ENCODE results near the gene TOMM34.

TOMM34 gene

GRCh38 chr20:44958276-44958675 is 1.9 kb downstream of the TOMM34 start:
- peak overlapping the region; percentile 87 for H3K4me3 Mint-ChIP-seq
- H3K27ac Mint-ChIP-seq = no peak overlapping the region
- H3K27me3 Mint-ChIP-seq = no peaks in the 10 kb centered on the region
- peaks cover 59% of the 10 kb centered on the region for H3K4me1 Mint-ChIP-seq
- peaks cover 39% of the 10 kb centered on the region for H3K36me3 Mint-ChIP-seq
- H3K9me3 Mint-ChIP-seq = peaks cover 1% of the 10 kb centered on the region
- no peak for DNase-seq
- CTCF ChIA-PET = interaction anchor here (0.7 to 1.7 kb wide), 3 partner anchors 12 to 359 kb away, joined by 3 to 4 read pairs (median 3); no protein-coding TSS in a partner anchor

GRCh38 chr20:44956410-44956809 is 3.8 kb downstream of the TOMM34 start:
- no peaks in the 10 kb centered on the region for H3K9me3 Mint-ChIP-seq

GRCh38 chr20:44955270-44955669 is 4.9 kb downstream of the TOMM34 start:
- no peak for DNase-seq
- Mint-ChIP-seq H3K4me3 (no peak overlapping the region), H3K36me3 (peaks cover 63% of the 10 kb centered on the region), H3K27me3 (no peaks in the 10 kb centered on the region), H3K4me1 (peaks cover 43% of the 10 kb centered on the region), H3K9me3 (no peaks in the 10 kb centered on the region), H3K27ac (peak overlapping the region; percentile 5)
- CTCF ChIA-PET = no interaction called here

More at GRCh38 chr20:44956410-44956809, 3.8 kb downstream of the TOMM34 start:
- Mint-ChIP-seq H3K36me3 (peaks cover 53% of the 10 kb centered on the region), H3K27me3 (no peaks in the 10 kb centered on the region), H3K4me3 (no peak overlapping the region), H3K4me1 (peaks cover 54% of the 10 kb centered on the region), H3K27ac (no peak overlapping the region)
- CTCF ChIA-PET = no interaction called here
- DNase-seq = no peak

GRCh38 chr20:44954211-44954610 is 6.0 kb downstream of the TOMM34 start:
- Mint-ChIP-seq H3K4me3 (no peak overlapping the region), H3K36me3 (peaks cover 70% of the 10 kb centered on the region), H3K27ac (no peak overlapping the region), H3K27me3 (no peaks in the 10 kb centered on the region), H3K4me1 (peaks cover 36% of the 10 kb centered on the region), H3K9me3 (no peaks in the 10 kb centered on the region)
- DNase-seq = no peak
- CTCF ChIA-PET = no interaction called here

- Mint-ChIP-seq H3K36me3 (peaks cover 70% of the 10 kb centered on the region), H3K4me1 (peaks cover 21% of the 10 kb centered on the region), H3K4me3 (no peak overlapping the region), H3K27me3 (no peaks in the 10 kb centered on the region), H3K27ac (peak overlapping the region; percentile 1), H3K9me3 (no peaks in the 10 kb centered on the region)
- no peak for DNase-seq
- CTCF ChIA-PET = interaction anchor here (1.0 kb wide), 1 partner anchor 13 kb away, joined by 3 read pairs; no protein-coding TSS in a partner anchor
These were observed 7.5 kb downstream of the TOMM34 start for GRCh38 chr20:44952731-44953130.

GRCh38 chr20:44950368-44950767 is 9.8 kb downstream of the TOMM34 start:
- Mint-ChIP-seq H3K4me1 (peaks cover 17% of the 10 kb centered on the region), H3K36me3 (peaks cover 73% of the 10 kb centered on the region), H3K27ac (no peak overlapping the region), H3K27me3 (no peaks in the 10 kb centered on the region), H3K9me3 (no peaks in the 10 kb centered on the region), H3K4me3 (no peak overlapping the region)
- no peak for DNase-seq
- CTCF ChIA-PET = no interaction called here

- Mint-ChIP-seq H3K4me1 (peaks cover 14% of the 10 kb centered on the region), H3K9me3 (no peaks in the 10 kb centered on the region), H3K27ac (no peak overlapping the region), H3K36me3 (peaks cover 68% of the 10 kb centered on the region), H3K27me3 (no peaks in the 10 kb centered on the region), H3K4me3 (no peak overlapping the region)
- CTCF ChIA-PET = interaction anchor here (1.2 kb wide), 1 partner anchor 12 kb away, joined by 3 read pairs; the partner anchor contains the start of gene TOMM34
- no peak for DNase-seq
These were observed 11.7 kb downstream of the TOMM34 start for GRCh38 chr20:44948513-44948912.

- Mint-ChIP-seq H3K27me3 (no peaks in the 10 kb centered on the region), H3K4me3 (no peak overlapping the region), H3K36me3 (peaks cover 65% of the 10 kb centered on the region), H3K27ac (no peak overlapping the region), H3K4me1 (peaks cover 10% of the 10 kb centered on the region), H3K9me3 (no peaks in the 10 kb centered on the region)
- DNase-seq = no peak
- CTCF ChIA-PET = interaction anchor here (0.6 kb wide), 1 partner anchor 134 kb away, joined by 4 read pairs; no protein-coding TSS in a partner anchor
These were observed 12.1 kb downstream of the TOMM34 start for GRCh38 chr20:44948107-44948506.

- no peak for DNase-seq
- H3K36me3 Mint-ChIP-seq = peaks cover 61% of the 10 kb centered on the region
- no peaks in the 10 kb centered on the region for H3K9me3 Mint-ChIP-seq
- CTCF ChIA-PET = interaction anchor here (0.9 kb wide), 1 partner anchor 348 kb away, joined by 3 read pairs; no protein-coding TSS in a partner anchor
- no peaks in the 10 kb centered on the region for H3K4me1 Mint-ChIP-seq
- H3K27ac Mint-ChIP-seq = no peak overlapping the region
- no peaks in the 10 kb centered on the region for H3K27me3 Mint-ChIP-seq
- no peak overlapping the region for H3K4me3 Mint-ChIP-seq
These were observed 13.8 kb downstream of the TOMM34 start for GRCh38 chr20:44946271-44946852.

- Mint-ChIP-seq H3K27me3 (no peaks in the 10 kb centered on the region), H3K9me3 (no peaks in the 10 kb centered on the region), H3K27ac (no peak overlapping the region), H3K4me1 (no peaks in the 10 kb centered on the region), H3K36me3 (peaks cover 57% of the 10 kb centered on the region), H3K4me3 (no peak overlapping the region)
- no peak for DNase-seq
- CTCF ChIA-PET = no interaction called here
These were observed 14.9 kb downstream of the TOMM34 start for GRCh38 chr20:44945261-44945660.

- no peaks in the 10 kb centered on the region for H3K4me1 Mint-ChIP-seq
These were observed 16.4 kb downstream of the TOMM34 start for GRCh38 chr20:44943828-44944227.

GRCh38 chr20:44942264-44942973 is 17.8 kb downstream of the TOMM34 start:
- CTCF ChIA-PET = no interaction called here
- no peaks in the 10 kb centered on the region for H3K4me1 Mint-ChIP-seq
- H3K27me3 Mint-ChIP-seq = no peaks in the 10 kb centered on the region
- H3K4me3 Mint-ChIP-seq = no peak overlapping the region
- peaks cover 47% of the 10 kb centered on the region for H3K36me3 Mint-ChIP-seq
- no peak for DNase-seq
- no peak overlapping the region for H3K27ac Mint-ChIP-seq
- no peaks in the 10 kb centered on the region for H3K9me3 Mint-ChIP-seq

More at GRCh38 chr20:44943828-44944227, 16.4 kb downstream of the TOMM34 start:
- no peak overlapping the region for H3K4me3 Mint-ChIP-seq
- no peak overlapping the region for H3K27ac Mint-ChIP-seq
- H3K9me3 Mint-ChIP-seq = no peaks in the 10 kb centered on the region
- CTCF ChIA-PET = no interaction called here
- H3K27me3 Mint-ChIP-seq = no peaks in the 10 kb centered on the region
- no peak for DNase-seq
- H3K36me3 Mint-ChIP-seq = peaks cover 49% of the 10 kb centered on the region

GRCh38 chr20:44941120-44941691 is 19.0 kb downstream of the TOMM34 start:
- CTCF ChIA-PET = no interaction called here
- Mint-ChIP-seq H3K4me1 (no peaks in the 10 kb centered on the region), H3K4me3 (no peak overlapping the region), H3K36me3 (peaks cover 43% of the 10 kb centered on the region), H3K9me3 (no peaks in the 10 kb centered on the region), H3K27me3 (no peaks in the 10 kb centered on the region), H3K27ac (no peak overlapping the region)
- no peak for DNase-seq

GRCh38 chr20:44938637-44939036 is 21.6 kb downstream of the TOMM34 start:
- peaks cover 39% of the 10 kb centered on the region for H3K36me3 Mint-ChIP-seq
- no peak for DNase-seq

GRCh38 chr20:44936510-44936909 is 23.7 kb downstream of the TOMM34 start:
- CTCF ChIA-PET = no interaction called here
- H3K9me3 Mint-ChIP-seq = no peaks in the 10 kb centered on the region
- no peak overlapping the region for H3K27ac Mint-ChIP-seq
- no peak overlapping the region for H3K4me3 Mint-ChIP-seq
- no peak for DNase-seq
- no peaks in the 10 kb centered on the region for H3K27me3 Mint-ChIP-seq
- peaks cover 39% of the 10 kb centered on the region for H3K36me3 Mint-ChIP-seq
- no peaks in the 10 kb centered on the region for H3K4me1 Mint-ChIP-seq

More at GRCh38 chr20:44938637-44939036, 21.6 kb downstream of the TOMM34 start:
- Mint-ChIP-seq H3K27ac (no peak overlapping the region), H3K27me3 (no peaks in the 10 kb centered on the region), H3K9me3 (no peaks in the 10 kb centered on the region), H3K4me1 (no peaks in the 10 kb centered on the region), H3K4me3 (no peak overlapping the region)
- CTCF ChIA-PET = no interaction called here

Measured in activated naive CD4-positive, alpha-beta T cell treated with anti-CD3 and anti-CD28 coated beads, Interleukin-2, amount 10 ng/mL, durations not matched to agents 7 days and 5 days (primary cell).